GM12878 (cell line): ENCODE results near the gene NR1I2.

Source experiments
- CBX3 ChIP-seq: fragments of 200-600 bp; sonication (generic); IDR thresholded peaks from 2 replicates; pipeline ENCODE4 v1.6.1; 2016; ENCODE audit warnings: low read depth, borderline replicate concordance
- CTCF ChIP-seq, 3 experiments: IDR thresholded peaks in 2 of 3; conservative IDR thresholded peaks in 1 of 3; 2 replicates each; pipeline ENCODE4 v1.5.1; 2011; ENCODE audit warnings: low read depth in 3 of 3, low read length in 3 of 3, mild to moderate bottlenecking in 3 of 3, control low read depth in 2 of 3, moderate library complexity in 2 of 3, inconsistent platforms in 1 of 3, mixed read lengths in 1 of 3; ENCODE audit not compliant: control insufficient read depth in 2 of 3, insufficient read depth in 1 of 3; ENCODE audit errors: extremely low read depth in 1 of 3
- HCFC1 ChIP-seq: fragments of 150-350 bp; IDR thresholded peaks from 2 replicates; pipeline ENCODE4 v1.6.1; 2014; ENCODE audit warnings: low read length
- PML ChIP-seq: IDR thresholded peaks from 2 replicates; pipeline ENCODE4 v1.6.1; 2012; ENCODE audit warnings: low read length, inconsistent platforms

GRCh38 chr3:119767936-119768601 is 13.8 kb upstream of the NR1I2 start:
- TF ChIP-seq CBX3 (no peak), HCFC1 (no peak), PML (no peak), CTCF (IDR thresholded peaks at IDR 0.05 in 2 of 3, conservative IDR thresholded peaks at IDR 0.05 in 1 of 3; ENCODE audit: control insufficient read depth in 2 of 3, extremely low read depth in 1 of 3, insufficient read depth in 1 of 3, low read depth in 3 of 3, low read length in 3 of 3) (no peak)
